GM21619 (cell line): Measurements from ENCODE around the gene OR4E2.
"Not testable (repeated sequence)": the region's sequence is repeated elsewhere in the genome, so short reads cannot be mapped to it uniquely, and the experiment has no call there.

Source experiments
- ATAC-seq: cut with Tn5 transposase; IDR thresholded peaks from one replicate; pipeline ENCODE4 v1.9.1; 2021; ENCODE audit not compliant: unreplicated experiment

The OR4E2 gene, protein sequence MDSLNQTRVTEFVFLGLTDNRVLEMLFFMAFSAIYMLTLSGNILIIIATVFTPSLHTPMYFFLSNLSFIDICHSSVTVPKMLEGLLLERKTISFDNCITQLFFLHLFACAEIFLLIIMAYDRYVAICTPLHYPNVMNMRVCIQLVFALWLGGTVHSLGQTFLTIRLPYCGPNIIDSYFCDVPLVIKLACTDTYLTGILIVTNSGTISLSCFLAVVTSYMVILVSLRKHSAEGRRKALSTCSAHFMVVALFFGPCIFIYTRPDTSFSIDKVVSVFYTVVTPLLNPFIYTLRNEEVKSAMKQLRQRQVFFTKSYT

DNA sequence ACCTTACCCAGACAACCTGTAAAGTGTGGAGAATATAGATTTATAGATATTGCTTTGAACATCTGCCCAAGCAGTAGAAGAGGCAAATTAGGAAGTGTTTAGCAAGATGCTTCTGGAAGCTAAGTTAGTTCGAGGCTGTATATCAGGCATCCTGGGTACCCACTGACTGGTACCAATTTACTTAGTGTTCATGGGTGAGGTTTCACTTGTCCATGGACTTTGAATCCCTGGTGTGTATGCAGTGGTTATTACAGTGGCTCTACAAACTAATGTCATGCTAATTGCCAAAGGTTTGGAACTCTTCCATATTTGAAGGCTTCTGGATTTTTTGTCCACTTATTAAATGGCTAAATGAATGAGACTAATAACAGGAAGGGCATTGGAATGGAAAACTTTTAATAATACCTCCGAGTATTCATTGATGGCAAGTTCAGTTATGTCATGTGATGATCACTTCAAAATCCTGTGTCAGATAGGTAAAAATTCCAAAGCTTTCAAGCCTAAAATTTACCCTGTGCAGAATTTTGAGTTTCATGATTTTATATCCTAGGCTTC, at the start of gene OR4E2:
Gene OR4E2 (plus strand): TSS at position 505 of the 555 bp plus-strand sequence. CDS start 11,248 bp downstream, outside the sequence.
- ATAC-seq: no peak

GRCh38 chr14:21612324-21612723, 41.3 kb upstream of the OR4E2 start:
- no peak for ATAC-seq

DNA sequence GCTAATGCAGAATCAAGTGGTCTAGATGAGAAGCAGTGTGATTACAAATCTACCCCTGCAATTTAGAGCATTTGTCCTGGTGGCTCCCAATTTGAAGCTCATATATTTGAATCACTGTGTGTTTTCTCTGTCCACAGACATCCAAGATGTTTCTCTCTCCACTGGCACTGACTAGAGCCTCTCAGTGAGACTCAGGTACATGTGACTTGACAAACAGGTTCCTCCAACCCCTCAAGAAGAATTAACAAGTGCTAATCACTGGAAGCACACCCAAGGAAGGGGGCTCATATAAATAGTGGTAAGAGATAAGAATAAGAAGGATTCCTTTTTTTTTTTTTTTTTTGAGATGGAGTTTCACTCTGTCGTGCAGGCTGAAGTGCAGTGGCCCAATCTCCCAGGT, 39.4 kb upstream of the OR4E2 start:
- ATAC-seq: no peak

DNA sequence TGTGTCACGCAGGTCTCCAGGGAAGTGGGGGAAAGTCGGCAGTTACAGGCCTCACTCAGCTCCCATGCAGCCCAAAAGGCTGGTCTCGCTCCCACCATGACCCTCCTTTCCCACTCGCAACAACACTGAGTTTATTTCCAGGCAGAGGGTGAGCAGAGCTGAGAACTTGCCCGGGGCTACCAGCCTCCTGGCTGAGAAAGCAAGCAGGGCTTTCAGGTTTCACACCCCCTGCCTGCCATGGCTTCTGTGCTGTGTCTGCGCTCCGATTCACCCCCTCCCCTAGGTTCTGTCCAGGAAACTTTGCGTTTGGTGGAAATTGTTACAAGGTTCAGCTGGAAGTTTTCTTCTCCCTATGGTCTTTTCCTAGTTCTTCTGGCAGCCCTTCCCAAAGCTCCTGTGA, 36.0 kb upstream of the OR4E2 start:
- ATAC-seq: no peak

GRCh38 chr14:21626491-21627230, 27.0 kb upstream of the OR4E2 start:
- ATAC-seq: no peak

DNA sequence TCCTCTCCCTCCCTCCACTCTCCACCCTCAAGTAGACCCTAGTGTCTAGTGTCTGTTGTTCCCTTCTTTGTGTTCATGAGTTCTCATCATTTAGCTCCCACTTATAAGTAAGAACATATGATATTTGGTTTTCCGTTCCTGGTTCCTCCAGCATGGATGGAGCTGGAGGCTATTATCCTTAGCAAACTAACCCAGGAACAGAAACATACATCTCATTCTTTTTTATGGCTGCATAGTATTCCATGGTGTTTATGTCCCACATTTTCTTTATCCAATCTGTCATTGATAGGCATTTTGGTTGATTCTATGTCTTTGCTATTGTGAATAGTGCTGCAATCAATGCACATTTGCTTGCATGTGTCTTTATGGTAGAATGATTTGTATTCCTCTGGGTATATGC, 23.1 kb upstream of the OR4E2 start:
- ATAC-seq: not testable (repeated sequence)

DNA sequence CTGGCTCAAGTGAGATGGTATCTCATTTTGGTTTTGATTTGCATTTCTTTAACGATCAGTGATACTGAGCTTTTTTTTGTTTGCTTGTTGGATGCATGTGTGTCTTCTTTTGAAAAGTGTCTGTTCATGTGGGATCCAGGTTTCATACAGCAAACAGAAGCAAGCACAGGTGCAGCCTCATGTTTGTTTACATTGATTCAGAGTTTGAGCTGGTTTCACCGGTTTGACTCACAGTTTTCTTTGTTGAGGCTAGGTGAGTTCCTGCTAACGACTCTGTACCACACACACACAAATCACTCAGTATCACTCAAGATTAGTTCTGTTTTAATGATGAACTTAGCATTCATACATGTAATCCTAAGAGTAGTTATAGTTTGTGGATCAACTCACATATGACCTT, 22.6 kb upstream of the OR4E2 start:
- ATAC-seq: no peak

- ATAC-seq: no peak
Measured at GRCh38 chr14:21634840-21635239, 18.8 kb upstream of the OR4E2 start, which contains the start of gene OR10G2. TSS of gene OR10G2 (minus strand) at chr14:21634940. CDS start at chr14:21634842, 98 bp downstream.

DNA sequence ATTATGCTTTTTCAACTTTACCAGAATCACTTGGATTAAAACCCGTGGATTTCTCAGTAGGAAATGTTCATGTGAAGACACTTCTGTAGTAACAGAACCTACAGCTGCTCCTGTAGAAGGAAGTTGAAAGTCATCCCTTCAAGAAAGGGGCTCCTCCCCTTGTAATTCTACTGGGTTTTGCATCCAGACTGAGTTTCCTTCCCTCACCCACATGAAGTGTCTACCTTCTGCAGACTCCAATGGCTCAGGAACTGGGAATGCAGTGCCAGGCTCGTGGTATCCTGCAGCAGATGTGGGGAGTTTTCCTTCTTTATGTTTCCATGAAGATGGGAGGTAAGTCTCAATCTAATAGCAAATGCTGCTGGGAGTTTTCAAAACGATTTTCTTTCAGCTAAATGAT, 11.0 kb upstream of the OR4E2 start:
- no peak for ATAC-seq

DNA sequence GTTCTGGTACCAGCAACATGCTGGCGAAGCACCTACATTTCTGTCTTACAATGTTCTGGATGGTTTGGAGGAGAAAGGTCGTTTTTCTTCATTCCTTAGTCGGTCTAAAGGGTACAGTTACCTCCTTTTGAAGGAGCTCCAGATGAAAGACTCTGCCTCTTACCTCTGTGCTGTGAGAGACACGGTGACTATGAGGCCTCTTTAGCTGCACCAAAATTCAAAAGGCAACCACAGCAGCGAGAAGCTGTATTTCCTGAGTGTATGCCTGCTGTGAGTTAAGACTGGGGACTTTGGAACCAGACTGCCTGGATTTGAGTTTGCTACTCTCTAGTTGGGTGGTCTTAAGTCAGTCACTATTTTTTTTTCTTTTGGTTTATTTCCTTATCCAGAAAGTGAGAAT, 10.2 kb upstream of the OR4E2 start:
- ATAC-seq: no peak

- ATAC-seq: no peak
Measured at GRCh38 chr14:21647380-21647779, 6.3 kb upstream of the OR4E2 start.

GRCh38 chr14:21652209-21652808, 1.3 kb upstream of the OR4E2 start:
- no peak for ATAC-seq

DNA sequence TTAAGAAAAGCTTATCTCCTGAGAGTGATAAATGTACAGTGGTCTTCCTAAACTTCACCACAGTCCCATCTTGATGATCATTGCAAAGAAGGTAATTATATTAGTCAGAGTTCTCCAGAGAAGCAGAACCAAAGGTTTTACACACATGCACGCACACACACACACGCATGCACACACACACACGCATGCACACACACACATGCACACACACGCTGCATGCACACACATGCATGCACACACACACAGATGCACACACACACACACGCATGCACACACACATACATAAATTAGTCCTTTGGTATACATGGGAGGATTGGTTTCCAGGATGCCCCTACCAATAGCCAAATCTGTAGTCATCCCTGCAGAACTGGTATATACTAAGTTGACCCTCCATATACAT, 580 bp downstream of the OR4E2 start:
- ATAC-seq: no peak

DNA sequence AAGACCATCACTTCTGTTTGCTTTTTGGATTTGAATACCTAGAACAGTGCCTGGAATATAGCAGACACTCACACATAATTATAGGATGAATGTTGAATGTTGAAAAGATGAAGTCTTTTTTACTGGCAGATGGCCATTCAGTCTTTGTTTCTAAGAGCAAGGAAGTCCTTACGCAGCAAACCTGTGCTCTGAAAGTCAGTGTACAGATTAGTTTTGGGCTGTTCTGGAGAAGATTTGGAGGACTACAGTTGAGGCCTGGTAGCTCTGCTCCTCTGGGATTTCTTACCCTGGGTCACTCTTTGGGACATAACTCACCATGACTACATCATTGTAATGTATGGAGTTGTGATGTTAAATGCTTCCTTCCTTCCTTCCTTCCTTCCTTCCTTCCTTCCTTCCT, 3.3 kb downstream of the OR4E2 start:
- ATAC-seq: no peak

DNA sequence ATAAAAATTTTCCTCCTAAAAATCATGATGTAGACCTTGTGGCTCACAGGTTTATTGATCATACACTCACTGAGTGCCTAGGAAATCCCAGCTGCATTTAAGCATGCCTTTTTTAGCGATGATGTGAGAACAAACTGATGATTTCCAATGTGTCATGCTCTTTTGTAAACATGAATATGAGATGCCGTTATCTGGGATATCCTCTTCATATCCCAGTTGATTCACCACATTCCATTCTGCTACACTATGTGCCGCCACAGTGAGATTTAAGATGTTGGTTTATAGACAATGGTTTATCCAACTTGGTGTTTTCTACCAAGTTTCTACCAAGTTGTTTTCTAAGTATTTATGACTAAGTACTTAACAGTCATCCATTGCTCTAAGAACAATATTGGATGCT, 14.7 kb downstream of the OR4E2 start:
- no peak for ATAC-seq

- no peak for ATAC-seq
Measured at GRCh38 chr14:21669284-21669683, 15.6 kb downstream of the OR4E2 start.

- no peak for ATAC-seq
Measured at GRCh38 chr14:21671371-21671770, 17.7 kb downstream of the OR4E2 start.

DNA sequence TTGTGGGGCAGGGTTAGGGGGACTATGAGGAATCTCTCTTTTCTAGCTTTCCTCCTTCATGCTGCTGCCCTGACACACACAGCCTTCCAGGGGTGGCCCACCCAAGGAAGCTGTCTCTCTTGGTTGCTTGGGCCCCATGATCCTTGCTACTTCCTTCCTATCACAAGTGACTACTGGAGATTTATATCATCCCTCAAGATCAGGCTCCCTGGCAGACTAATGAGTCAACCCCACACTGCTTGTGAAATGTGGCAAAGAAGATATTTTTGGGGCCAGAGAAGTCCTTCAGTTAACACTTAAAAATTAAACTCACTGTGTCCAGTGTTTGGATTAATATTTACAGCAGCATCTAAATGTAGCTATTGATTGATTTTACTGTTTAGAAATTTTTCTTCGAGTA, 18.5 kb downstream of the OR4E2 start:
- no peak for ATAC-seq

DNA sequence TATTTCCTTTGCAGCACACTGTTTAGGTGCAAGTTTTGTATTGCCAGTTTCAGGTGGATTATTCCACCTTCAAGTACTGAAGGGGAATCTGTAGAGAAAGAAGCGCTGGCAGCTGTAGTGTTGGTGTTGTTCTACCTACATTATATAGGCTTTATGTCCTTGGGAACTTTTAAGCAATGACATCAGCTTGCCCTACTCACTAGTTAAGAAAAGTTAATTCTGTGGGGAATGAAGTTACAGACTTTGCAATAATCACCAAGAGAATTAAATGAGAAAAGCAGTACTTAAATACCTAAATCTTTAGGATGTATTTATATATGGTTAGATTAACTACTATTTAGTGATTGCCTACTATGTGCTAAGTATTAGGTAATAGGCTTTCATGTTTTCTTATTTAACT, 20.1 kb downstream of the OR4E2 start, which contains the start of gene OR4E1:
Gene OR4E1 (minus strand): TSS at position 101 of the 400 bp plus-strand sequence. CDS start 2,883 bp downstream, outside the sequence.
- ATAC-seq: no peak

DNA sequence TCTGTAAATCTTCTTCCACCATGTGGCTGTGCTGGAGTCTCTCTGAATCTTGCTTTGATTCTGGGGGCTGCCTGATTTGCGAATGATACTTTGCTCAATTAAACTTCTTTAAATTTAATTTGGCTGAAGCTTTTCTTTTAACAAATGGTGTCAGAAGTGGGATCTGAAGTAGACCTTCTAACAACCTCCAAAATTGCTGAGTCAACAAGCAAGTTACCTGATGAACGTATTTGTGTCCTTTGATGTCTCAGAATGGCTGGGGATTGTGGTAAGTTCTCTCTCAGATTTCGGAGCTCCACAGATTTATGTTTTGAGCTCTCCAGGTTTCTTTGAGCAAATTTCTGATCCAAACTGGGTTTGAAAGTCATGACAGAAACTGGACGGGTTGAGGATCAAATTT, 21.9 kb downstream of the OR4E2 start:
- ATAC-seq: no peak

- ATAC-seq: no peak
Measured at GRCh38 chr14:21680072-21680471, 26.4 kb downstream of the OR4E2 start.

DNA sequence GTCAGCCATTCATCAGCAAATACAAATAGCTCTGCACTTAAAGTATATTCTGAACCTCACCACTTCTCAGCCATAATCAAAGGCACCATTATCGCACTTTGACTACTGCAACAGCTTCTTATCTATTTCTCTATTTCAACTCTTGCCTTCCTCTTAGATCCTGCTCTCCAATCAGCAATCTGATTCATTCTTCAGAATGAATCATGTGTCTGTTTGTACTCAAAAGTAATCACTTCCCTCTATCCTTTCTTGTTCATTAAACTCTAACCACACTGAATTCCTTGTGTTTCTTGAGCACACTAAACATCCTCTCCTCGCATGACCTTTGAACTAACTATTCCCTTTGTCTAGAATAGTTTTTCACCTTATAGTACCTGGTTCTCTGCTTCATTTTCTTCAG, 32.8 kb downstream of the OR4E2 start:
- ATAC-seq: no peak
